Ishikawa (cell line): ENCODE data around the gene FAM20B.
A peak's percentile ranks its signal among the peaks of the same experiment; 100 is the strongest.

Source experiments
- CEBPB ChIP-seq: IDR thresholded peaks from 2 replicates; pipeline ENCODE4 v1.6.1; 2012
- CREB1 ChIP-seq: IDR thresholded peaks from 2 replicates; pipeline ENCODE4 v1.6.1; 2012; ENCODE audit warnings: low read depth
- EGR1 ChIP-seq: IDR thresholded peaks from 2 replicates; pipeline ENCODE4 v1.6.1; 2012
- EP300 ChIP-seq: IDR thresholded peaks from 2 replicates; pipeline ENCODE4 v1.6.1; 2012; ENCODE audit warnings: borderline replicate concordance
- FOXM1 ChIP-seq: IDR thresholded peaks from 2 replicates; pipeline ENCODE4 v1.6.1; 2012; ENCODE audit warnings: low read depth, borderline replicate concordance
- MAX ChIP-seq: IDR thresholded peaks from 2 replicates; pipeline ENCODE4 v1.6.1; 2012
- NFIC ChIP-seq: IDR thresholded peaks from 2 replicates; pipeline ENCODE4 v1.6.1; 2012
- RAD21 ChIP-seq: IDR thresholded peaks from 2 replicates; pipeline ENCODE4 v1.6.1; 2012; ENCODE audit warnings: low read depth
- REST ChIP-seq: IDR thresholded peaks from 2 replicates; pipeline ENCODE4 v1.6.1; 2012; ENCODE audit warnings: low read depth, mild to moderate bottlenecking
- TAF1 ChIP-seq: IDR thresholded peaks from 2 replicates; pipeline ENCODE4 v1.6.1; 2012; ENCODE audit warnings: low read depth, mild to moderate bottlenecking
- TCF12 ChIP-seq: IDR thresholded peaks from 2 replicates; pipeline ENCODE4 v1.6.1; 2012; ENCODE audit warnings: low read depth
- TEAD4 ChIP-seq: IDR thresholded peaks from 2 replicates; pipeline ENCODE4 v1.6.1; 2012
- USF1 ChIP-seq: IDR thresholded peaks from 2 replicates; pipeline ENCODE4 v1.6.1; 2012
- YY1 ChIP-seq: IDR thresholded peaks from 2 replicates; pipeline ENCODE4 v1.6.1; 2012; ENCODE audit warnings: low read depth
- ZBTB7A ChIP-seq: IDR thresholded peaks from 2 replicates; pipeline ENCODE4 v1.6.1; 2012; ENCODE audit warnings: low read depth

Gene FAM20B

GRCh38 chr1:179120736-179121135, 95.0 kb downstream of the FAM20B start:
- TF ChIP-seq YY1 (no peak), TEAD4 (no peak), NFIC (no peak), EGR1 (no peak), USF1 (no peak), TAF1 (no peak), EP300 (no peak), RAD21 (no peak), MAX (no peak), TCF12 (no peak), REST (no peak), CREB1 (no peak), CEBPB (no peak), FOXM1 (no peak), ZBTB7A (no peak)

- TF ChIP-seq MAX (no peak), RAD21 (peak; percentile 57)
Observed at GRCh38 chr1:179121159-179121938, 95.7 kb downstream of the FAM20B start.

GRCh38 chr1:179124873-179125272, 99.2 kb downstream of the FAM20B start:
- no peak for TF ChIP-seq TCF12
- no peak for TF ChIP-seq MAX
- TF ChIP-seq TAF1 = no peak
- TF ChIP-seq USF1 = no peak
